ENCODE data around the gene OR13C9. TPM values are rescaled to one million over a fixed set of nuclear protein-coding genes. Genes with fewer than 3 reads are reported as not detected.
"Not testable (repeated sequence)": the region's sequence is repeated elsewhere in the genome, so short reads cannot be mapped to it uniquely, and the experiment has no call there.

Gene OR13C9, protein sequence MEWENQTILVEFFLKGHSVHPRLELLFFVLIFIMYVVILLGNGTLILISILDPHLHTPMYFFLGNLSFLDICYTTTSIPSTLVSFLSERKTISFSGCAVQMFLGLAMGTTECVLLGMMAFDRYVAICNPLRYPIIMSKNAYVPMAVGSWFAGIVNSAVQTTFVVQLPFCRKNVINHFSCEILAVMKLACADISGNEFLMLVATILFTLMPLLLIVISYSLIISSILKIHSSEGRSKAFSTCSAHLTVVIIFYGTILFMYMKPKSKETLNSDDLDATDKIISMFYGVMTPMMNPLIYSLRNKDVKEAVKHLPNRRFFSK
- total RNA-seq: not detected in 2 replicates

DNA sequence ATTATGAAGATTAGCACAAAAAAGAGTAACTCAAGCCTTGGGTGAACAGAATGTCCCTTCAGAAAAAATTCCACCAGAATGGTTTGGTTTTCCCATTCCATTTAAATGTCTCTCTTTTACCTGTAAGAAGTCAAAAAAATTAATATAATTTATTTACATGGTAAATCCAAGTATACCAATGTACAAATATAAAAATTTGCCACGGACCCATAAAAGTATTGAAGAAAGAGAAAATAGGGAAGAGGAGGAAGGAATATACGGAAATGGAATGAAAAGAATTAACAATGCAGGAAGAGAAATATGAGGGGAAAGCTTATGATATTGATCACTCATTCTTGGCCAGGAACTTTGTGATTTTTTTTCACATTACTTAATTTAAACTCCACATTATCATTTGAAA is at the start of gene OR13C9:
Gene OR13C9 (minus strand): TSS at position 101 of the 400 bp plus-strand sequence. CDS start 0 bp downstream, at position 101.
- no peak for DNase-seq (ENCODE audit: low read depth in 2 of 2)

DNA sequence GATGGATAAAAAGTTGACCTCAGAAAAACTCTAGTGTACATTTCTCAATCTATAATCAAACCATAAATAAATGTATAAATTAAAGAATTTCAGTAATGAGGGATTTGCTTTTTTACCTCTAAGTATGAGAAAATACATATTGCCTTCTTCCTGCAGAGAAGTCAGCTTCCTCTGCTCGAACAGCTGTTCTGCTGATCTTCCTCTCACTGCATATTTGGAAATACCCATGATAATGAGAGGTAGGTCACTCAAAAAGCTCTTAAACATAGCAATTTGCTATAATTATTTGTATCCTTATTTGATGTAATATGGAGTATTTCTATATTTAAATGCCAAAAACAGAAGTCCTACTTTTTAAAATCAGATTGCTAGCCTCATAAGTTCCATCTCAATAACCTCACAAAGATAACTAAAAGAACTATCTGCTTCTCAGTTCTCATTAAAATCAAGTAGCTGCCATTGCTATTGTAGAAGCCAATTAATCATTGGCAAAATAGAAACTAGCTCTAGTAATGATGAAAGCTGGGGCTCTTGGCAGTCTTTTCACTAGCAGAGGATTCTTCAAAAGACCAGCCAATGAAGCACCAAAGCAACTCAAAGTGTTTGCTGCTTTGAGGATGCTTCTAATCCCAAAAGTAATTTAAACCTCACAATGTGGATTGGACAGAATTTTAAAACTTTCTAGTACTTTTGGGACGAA is 40.6 kb upstream of the OR13C9 start:
- no peak for DNase-seq (ENCODE audit: low read depth in 2 of 2)

DNA sequence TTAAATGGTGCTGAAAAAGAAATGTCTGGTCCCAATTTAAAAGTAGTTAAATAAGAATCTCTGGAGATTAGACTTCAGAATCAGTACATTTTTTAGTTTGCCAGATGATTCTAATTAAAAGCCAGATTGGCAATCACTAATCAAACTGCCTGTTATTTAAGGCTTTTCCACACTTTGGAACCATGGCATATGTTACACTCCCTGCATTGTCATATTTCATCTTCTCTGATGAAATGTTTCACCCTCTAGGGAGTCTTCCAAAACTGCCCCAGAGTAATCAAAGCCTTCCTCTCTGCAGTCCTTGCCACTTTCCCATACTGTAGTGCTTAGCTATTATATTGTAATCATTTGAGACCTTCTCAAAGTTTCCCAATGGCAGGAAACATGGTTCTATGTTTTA is 17.5 kb upstream of the OR13C9 start:
- no peak for DNase-seq (ENCODE audit: low read depth in 2 of 2)

DNA sequence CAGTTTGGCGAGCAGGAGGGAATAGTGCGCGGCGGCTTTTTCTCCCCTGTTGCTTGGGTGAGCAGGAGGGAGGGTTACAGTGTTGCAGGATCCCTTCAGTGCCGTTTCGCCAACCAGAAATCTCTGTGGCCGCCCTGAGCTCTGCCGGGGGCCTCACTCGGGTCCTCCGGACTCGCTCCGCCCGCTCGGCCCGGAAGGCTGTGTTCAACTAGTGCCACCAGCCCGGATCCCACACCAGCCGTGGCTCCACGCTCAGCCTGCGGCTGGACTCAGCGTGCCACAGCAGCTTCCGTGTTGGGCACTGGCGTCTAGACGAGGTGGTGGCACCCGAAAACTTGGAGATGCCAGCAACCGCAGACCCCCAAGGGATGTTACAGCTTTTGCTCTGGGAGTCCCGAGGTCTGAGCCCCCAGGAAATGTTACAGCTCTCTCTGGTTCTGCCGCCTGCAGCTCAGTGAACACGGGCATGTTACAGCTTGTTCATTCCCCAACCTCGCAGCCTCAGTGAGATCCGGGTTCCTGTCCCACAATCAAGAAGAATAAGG is 16.0 kb upstream of the OR13C9 start:
- DNase-seq (ENCODE audit: low read depth in 2 of 2): no peak

DNA sequence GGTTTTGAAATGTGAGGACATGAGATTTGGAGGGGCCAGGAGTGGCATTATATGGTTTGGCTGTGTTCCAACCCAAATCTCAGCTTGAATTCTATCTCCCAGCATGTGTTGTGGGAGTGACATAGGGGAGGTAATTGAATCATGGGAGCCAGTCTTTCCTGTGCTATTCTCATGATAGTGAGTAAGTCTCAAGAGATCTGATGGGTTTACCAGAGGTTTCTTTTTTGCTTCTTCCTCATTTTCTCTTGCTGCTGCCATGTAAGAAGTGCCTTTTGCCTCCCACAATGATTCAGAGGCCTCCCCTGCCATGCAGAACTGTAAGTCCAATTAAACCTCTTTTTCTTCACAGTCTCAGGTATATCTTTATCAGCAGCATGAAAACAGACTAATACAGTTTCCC is 8.0 kb upstream of the OR13C9 start:
- DNase-seq (ENCODE audit: low read depth in 2 of 2): not testable (repeated sequence)

DNA sequence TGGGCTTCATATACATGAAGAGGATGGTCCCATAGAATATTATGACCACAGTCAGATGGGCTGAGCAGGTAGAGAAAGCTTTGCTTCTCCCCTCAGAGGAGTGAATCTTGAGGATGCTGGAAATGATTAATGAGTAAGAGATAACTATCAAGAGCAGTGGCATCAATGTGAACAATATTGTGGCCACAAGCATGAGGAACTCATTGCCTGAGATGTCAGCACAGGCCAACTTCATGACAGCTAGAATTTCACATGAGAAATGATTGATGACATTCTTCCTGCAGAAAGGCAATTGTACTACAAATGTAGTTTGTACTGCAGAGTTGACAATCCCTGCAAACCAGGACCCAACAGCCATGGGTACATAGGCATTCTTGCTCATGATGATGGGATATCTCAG is 586 bp downstream of the OR13C9 start:
- DNase-seq (ENCODE audit: low read depth in 2 of 2): no peak

DNA sequence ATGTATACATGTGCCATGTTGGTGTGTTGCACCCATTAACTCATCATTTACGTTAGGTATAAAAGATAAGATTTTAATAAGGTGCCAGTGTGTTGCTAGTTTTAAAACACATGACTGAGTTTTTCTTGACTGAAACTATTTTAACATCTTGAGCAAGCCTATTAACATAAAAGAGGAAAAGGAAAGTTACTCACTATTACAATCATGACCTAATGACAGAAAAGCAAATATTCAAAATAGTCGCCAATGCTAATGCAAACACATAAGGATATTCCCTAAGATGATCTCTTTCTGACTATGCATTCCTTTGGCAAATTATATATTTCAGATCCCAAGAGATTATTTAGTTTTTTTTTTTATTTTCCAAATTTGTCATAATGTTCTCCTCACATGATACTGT is 6.8 kb downstream of the OR13C9 start:
- no peak for DNase-seq (ENCODE audit: low read depth in 2 of 2)

DNA sequence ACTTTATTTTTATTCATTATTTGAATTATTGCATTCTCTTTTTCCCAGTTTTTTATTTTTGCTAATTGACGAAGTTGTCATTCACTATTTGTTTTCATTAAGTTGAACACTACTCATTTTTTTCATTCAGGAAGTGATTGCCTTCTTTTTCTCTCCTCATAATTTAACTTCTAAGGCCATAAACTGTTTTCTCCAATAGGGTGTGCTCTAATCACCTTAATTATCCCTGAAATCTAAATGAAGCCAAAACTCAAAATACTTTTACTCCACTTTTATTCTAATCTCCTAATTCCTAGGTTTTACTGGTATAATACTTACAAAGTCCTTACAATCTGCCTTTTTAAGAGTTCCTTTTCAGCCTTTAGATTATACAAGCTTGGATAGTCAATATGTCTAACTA is 9.7 kb downstream of the OR13C9 start:
- DNase-seq (ENCODE audit: low read depth in 2 of 2): no peak

DNA sequence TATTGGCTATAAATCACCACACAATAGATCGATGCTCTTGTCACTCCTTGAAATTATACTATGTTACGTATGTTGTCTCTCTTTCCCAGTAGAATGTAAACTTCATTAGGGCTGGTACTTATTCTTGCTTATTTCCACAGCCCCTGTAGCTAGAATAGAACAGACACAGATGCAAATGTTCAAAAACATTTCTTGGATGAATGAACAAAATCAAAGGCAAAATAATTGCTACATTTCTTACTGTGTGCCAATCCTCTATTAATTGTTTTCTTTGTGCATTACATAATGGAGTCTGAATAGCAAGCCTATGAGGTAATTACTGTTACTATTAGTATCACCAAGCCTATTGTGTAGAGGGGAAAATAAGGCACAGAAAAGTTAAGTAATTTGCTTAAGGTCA is 11.9 kb downstream of the OR13C9 start:
- no peak for DNase-seq (ENCODE audit: low read depth in 2 of 2)

DNA sequence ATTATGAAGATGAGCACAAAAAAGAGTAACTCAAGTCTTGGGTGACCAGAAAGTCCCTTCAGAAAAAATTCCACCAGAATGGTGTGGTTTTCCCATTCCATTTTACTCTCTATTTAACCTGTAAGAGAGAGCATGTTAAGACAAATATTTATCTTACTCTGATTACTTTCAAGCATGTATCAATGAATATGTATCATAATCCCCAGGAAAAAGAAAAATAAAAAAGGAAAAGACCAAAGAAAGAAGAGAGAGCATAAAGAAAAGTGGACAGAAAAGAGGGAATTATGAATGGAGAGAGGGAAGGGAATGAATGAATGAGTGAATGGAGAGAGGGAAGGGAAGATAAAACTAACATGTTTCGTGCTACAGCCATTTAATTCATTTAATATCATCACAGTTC is 12.5 kb downstream of the OR13C9 start, which contains the start of gene OR13C2:
Gene OR13C2 (minus strand): TSS at position 101 of the 400 bp plus-strand sequence. CDS start 0 bp downstream, at position 101.
- not testable (repeated sequence) for DNase-seq (ENCODE audit: low read depth in 2 of 2)

DNA sequence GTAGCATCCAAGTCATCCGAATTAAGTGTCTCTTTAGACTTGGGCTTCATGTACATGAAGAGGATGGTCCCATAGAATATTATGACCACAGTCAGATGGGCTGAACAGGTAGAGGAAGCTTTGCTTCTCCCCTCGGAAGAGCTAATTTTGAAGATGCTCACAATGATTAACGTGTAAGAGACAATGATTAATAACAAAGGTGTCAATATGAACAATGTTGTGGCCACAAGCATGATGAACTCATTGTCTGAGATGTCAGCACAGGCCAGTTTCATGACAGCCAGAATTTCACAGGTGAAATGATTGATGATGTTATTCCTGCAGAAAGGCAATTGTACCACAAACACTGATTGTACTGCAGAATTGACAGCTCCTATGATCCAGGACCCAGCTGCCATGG is 13.2 kb downstream of the OR13C9 start:
- DNase-seq (ENCODE audit: low read depth in 2 of 2): no peak

DNA sequence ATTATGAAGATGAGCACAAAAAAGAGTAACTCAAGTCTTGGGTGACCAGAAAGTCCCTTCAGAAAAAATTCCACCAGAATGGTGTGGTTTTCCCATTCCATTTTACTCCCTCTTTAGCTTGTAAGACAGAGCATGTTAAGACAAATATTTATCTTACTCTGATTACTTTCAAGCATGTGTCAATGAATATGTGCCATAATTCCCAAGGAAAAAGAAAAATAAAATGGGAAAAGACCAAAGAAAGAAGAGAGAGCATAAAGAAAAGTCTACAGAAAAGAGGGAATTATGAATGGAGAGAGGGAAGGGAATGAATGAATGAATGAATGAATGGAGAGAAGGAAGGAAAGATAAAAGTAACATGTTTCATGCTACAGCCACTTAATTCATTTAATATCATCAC is 18.7 kb downstream of the OR13C9 start, which contains the start of gene OR13C5:
Gene OR13C5 (minus strand): TSS at position 101 of the 400 bp plus-strand sequence. CDS start 0 bp downstream, at position 101.
- not testable (repeated sequence) for DNase-seq (ENCODE audit: low read depth in 2 of 2)

DNA sequence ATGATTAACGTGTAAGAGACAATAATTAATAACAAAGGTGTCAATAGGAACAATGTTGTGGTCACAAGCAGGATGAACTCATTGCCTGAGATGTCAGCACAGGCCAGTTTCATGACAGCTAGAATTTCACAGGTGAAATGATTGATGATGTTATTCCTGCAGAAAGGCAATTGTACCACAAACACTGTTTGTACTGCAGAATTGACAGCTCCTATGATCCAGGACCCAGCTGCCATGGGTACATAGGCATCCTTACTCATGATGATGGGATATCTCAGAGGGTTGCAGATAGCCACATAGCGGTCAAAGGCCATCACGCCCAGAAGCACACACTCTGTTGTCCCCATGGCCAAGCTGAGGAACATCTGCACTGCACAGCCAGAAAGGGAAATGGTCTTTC is 19.3 kb downstream of the OR13C9 start:
- DNase-seq (ENCODE audit: low read depth in 2 of 2): not testable (repeated sequence)

DNA sequence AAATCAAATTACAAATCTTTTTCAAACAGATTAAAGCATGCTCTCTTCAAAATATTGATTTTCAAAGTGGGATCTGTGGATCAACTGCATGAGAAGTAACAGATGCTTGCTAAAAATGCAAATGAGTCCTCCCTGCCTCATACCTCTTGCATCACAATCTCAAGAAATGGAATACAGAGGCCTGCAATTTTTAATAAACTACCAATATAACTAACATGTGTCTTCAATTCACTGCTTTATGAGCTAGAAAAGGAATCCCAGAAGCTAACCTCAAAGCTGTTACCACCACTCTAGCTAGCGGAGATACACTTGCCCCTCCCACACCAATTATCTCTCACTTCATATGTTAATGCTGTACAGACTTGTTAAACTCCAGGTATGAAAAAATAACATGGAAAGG is 28.4 kb downstream of the OR13C9 start:
- no peak for DNase-seq (ENCODE audit: low read depth in 2 of 2)

DNA sequence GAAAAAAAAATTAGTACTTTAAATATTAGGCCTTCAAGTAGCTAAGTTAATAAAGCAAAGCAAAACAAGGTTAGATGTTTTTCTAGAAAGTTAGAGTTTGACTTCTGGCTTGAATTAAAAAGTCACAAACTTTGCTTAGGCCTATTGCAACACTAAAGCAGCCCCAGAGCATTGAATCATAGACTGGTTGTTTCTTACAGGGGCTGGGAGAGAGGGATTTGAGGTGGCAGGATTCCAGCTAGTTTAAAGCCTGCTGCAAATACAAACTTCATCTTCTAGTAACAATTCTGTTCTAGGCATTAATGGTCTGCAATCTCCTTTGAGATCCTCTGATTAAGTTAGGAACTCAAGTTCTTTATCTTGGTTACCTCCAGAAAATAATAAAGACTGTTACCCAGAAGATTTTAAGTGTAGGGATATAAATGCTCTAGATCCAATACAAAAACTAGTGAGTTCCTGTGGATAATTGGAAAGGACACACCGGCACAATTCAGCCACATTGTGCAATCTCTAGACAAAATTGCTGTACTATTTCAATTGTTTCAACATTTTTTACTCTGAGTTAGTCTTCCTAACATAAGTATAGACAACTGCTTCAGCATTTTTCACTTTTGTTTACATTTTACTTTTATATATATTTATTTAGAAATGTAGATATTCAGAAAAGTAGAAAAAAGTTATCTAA is 31.4 kb downstream of the OR13C9 start:
- no peak for DNase-seq (ENCODE audit: low read depth in 2 of 2)

DNA sequence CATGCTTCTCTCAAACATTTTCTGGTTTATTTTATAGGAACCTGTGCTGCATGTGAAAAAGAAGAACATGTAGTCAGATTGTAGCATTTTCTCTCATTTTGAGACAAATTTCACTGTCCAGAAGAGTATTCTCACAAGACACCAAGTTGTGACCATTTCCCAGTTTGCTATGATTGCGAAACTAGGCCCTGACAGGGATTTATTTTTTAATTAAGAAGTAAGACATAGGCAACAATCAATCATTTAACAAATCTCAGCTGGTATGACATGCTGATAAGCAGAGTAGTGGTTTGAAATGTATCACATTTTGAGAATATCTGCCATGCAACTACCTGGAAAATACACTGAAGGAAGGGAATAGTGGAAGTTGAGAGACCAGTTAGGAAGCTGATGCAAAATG is 37.4 kb downstream of the OR13C9 start:
- no peak for DNase-seq (ENCODE audit: low read depth in 2 of 2)

DNA sequence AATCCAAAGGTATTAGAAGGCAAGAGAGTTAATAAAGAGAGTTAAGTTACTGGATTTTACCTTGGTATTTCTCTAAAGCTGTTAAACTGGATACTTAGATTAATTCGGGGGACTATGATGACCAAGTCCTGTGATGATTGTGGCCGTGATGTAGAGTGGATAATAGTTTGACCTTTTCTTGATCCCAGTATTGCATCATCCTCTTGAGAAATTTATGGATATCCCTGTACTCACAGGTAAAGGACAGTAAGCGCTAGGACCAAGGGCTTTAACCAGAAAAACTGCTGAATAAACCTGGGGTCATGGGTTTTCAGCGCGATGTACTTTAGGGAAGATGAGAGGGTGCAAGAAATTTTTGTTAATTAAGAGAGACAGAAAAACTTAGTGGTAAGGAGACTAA is 40.7 kb downstream of the OR13C9 start:
- DNase-seq (ENCODE audit: low read depth in 2 of 2): no peak

DNA sequence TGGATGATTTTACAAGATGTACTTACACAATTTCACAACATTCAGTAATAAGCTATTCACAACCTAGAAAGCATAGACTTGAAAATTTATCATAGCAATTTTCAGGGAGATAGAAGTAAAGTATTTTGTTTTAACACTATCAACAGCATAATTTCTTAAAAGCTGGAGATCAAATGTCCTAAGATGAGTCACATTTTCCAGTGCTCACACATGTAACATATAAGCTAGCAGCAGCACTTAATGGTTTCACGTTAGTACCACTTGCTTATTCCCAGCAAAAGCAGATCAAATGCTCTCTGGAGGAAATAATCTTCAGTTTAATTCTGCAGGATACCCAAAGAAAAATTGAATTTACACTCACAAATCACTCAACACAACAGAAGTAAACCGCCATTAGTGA is 42.5 kb downstream of the OR13C9 start:
- no peak for DNase-seq (ENCODE audit: low read depth in 2 of 2)

DNA sequence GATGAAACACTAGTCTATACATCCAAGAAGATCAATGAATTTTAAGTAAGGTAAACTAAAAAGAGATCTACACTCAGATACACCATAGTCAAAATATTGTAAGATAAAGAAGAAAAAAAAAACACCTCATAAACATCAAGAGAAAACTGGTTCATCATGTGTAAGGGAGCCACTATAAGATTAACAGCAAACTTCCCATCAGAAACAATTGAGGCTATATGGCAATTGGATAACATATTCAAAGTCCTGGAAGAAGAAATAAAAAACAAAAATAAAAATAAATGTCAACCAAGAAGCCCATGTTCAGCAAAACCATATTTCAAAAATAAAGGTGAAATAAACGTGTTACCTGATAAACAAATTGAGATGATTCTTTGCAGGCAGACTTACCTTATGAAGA is 45.4 kb downstream of the OR13C9 start:
- DNase-seq (ENCODE audit: low read depth in 2 of 2): no peak

DNA sequence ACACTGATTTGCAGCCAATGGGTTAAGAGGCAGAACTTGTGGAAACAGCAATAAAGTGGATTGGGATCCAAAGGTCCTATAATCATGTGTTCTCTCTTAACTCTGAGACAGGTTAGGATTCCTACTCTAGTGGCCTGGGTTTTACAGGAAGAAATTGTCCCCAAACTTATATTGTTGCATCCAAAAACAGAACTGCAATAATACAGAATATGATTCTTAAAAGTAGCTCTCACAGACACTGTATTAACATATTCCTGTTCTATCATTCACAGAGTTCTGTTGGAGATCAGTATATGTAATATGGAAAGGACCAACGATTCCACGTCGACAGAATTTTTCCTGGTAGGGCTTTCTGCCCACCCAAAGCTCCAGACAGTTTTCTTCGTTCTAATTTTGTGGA is 49.1 kb downstream of the OR13C9 start, which contains the start of gene OR13C8:
Gene OR13C8 (plus strand): TSS at position 301 of the 400 bp plus-strand sequence. CDS start 0 bp downstream, at position 301.
- DNase-seq (ENCODE audit: low read depth in 2 of 2): no peak
